ENCODE measurements around the gene RIPOR2.

DNA sequence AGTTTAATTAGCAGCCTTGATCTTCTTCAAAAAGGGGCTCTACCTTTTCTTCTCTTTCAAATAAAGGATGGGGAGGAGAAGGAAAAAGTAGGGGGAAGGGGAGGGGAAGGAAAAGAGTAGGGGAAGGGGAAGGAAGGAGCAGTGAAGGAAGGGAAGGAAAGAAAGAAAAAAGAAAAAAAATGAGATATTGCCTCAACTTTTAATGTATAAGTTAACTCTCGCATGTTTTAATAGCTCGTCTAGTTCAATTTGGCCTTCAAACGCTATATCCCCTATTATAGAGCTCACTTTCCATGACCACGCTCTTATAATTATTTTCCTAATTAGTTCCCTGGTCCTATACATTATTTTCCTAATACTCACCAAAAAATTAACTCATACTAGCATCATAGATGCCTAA lies 11.9 kb upstream of the RIPOR2 start:
- TF ChIP-seq POLR2AphosphoS5 (IDR thresholded peaks at IDR 0.05; ENCODE audit: low read depth, low read length) (no peak), POLR2A (IDR thresholded peaks at IDR 0.05; ENCODE audit: low read depth, low read length) (no peak), SPI1 (IDR thresholded peaks at IDR 0.05; ENCODE audit: low read depth, low read length) (no peak), TAF1 (IDR thresholded peaks at IDR 0.05; ENCODE audit: low read depth, low read length) (no peak), POU2F2 (IDR thresholded peaks at IDR 0.05; ENCODE audit: low read depth, low read length) (no peak)
